GM21717 (cell line): ENCODE measurements around the gene ADPRHL1.
"Not testable (repeated sequence)": the region's sequence is repeated elsewhere in the genome, so short reads cannot be mapped to it uniquely, and the experiment has no call there.

ENCODE experiments used
- ATAC-seq: cut with Tn5 transposase; IDR thresholded peaks from one replicate; pipeline ENCODE4 v1.9.1; 2021; ENCODE audit warnings: mild to moderate bottlenecking, moderate library complexity; ENCODE audit not compliant: unreplicated experiment

The ADPRHL1 gene

GRCh38 chr13:113456116-113456702 is 2.9 kb upstream of the ADPRHL1 start:
- ATAC-seq, result no peak

- no peak for ATAC-seq
Measured at GRCh38 chr13:113455384-113455783, 2.1 kb upstream of the ADPRHL1 start.

- no peak for ATAC-seq
Measured at GRCh38 chr13:113454936-113455335, 1.6 kb upstream of the ADPRHL1 start.

- no peak for ATAC-seq
Measured at GRCh38 chr13:113452466-113452865, 822 bp downstream of the ADPRHL1 start.

GRCh38 chr13:113451951-113452421 is 1.3 kb downstream of the ADPRHL1 start:
- no peak for ATAC-seq

GRCh38 chr13:113450861-113451620 is 2.2 kb downstream of the ADPRHL1 start:
- ATAC-seq, result not testable (repeated sequence)

- ATAC-seq, result not testable (repeated sequence)
Measured at GRCh38 chr13:113450348-113450744, 2.9 kb downstream of the ADPRHL1 start.

GRCh38 chr13:113449693-113450347 is 3.5 kb downstream of the ADPRHL1 start:
- ATAC-seq, result no peak

- ATAC-seq, result peak; percentile 79
Measured at GRCh38 chr13:113448885-113449692, 4.2 kb downstream of the ADPRHL1 start.

GRCh38 chr13:113448545-113448884 is 4.8 kb downstream of the ADPRHL1 start:
- ATAC-seq, result no peak

- ATAC-seq, result no peak
Measured at GRCh38 chr13:113447596-113447995, 5.7 kb downstream of the ADPRHL1 start.

- no peak for ATAC-seq
Measured at GRCh38 chr13:113446488-113446854, 6.8 kb downstream of the ADPRHL1 start.

GRCh38 chr13:113445791-113446487 is 7.3 kb downstream of the ADPRHL1 start:
- ATAC-seq, result no peak

GRCh38 chr13:113443991-113444390 is 9.3 kb downstream of the ADPRHL1 start:
- no peak for ATAC-seq

GRCh38 chr13:113442985-113443362 is 10.3 kb downstream of the ADPRHL1 start:
- ATAC-seq, result no peak

- no peak for ATAC-seq
Measured at GRCh38 chr13:113442354-113442984, 10.8 kb downstream of the ADPRHL1 start.

- no peak for ATAC-seq
Measured at GRCh38 chr13:113441661-113442060, 11.6 kb downstream of the ADPRHL1 start.

- ATAC-seq, result no peak
Measured at GRCh38 chr13:113437408-113438010, 15.8 kb downstream of the ADPRHL1 start.

- not testable (repeated sequence) for ATAC-seq
Measured at GRCh38 chr13:113436866-113437265, 16.4 kb downstream of the ADPRHL1 start.

GRCh38 chr13:113435907-113436306 is 17.4 kb downstream of the ADPRHL1 start:
- ATAC-seq, result not testable (repeated sequence)
